GM12878 (cell line): ENCODE results near the gene SNAP23.

Experiments used
- POLR2A ChIP-seq: IDR thresholded peaks from 2 replicates; pipeline ENCODE4 v1.6.1; 2011; ENCODE audit warnings: low read depth, mild to moderate bottlenecking, low read length
- SMAD1 ChIP-seq: fragments of 450-650 bp; IDR thresholded peaks from 2 replicates; pipeline ENCODE4 v1.6.1; 2018; ENCODE audit warnings: mild to moderate bottlenecking, low read depth; ENCODE audit not compliant: partially characterized antibody

- TF ChIP-seq SMAD1 (no peak), POLR2A (no peak)
Measured at GRCh38 chr15:42528970-42529369, 33.5 kb downstream of the SNAP23 start.
